ENCODE measurements around the gene USP3. TPM values are rescaled to one million over a fixed set of nuclear protein-coding genes. Genes with fewer than 3 reads are reported as not detected.

USP3 gene
- total and polyA plus RNA-seq, 2 of the 13 experiments (the other 11 are each of a cell fraction or from before 2014, with no cell fraction given), result 14.3 to 61.2 TPM

DNA sequence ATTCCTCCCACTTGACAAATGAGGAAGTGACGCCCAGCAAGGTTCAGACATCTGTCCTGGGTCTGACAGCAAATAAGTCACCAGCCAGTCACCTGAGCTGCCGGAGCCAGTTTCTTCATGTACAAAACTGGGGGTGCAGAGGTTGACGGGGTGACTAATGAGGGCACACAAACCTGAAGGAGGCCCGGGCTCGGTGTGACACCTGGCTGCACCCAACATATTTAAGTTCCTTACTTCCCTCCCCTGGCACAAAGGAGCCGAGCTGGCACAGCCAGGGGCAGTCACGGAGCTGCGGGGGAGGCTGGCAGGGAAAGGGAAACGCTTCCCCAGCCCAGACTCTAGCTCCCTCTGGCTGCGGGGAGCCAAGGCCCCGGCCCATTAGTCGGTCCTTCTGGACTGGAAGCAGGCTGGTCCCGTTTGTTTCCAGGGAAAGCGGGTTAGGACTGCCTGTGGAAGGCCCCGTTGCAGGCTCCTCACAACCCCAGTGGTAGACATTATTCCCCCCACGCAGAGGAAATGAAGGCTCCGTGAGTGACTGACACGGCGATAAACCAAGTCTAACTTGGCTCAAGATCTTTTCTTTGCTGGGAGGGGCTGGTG lies 95.1 kb downstream of the USP3 start (continued):
- TF ChIP-seq, protein P1, sequence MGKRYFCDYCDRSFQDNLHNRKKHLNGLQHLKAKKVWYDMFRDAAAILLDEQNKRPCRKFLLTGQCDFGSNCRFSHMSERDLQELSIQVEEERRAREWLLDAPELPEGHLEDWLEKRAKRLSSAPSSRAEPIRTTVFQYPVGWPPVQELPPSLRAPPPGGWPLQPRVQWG (CRISPR knock-in tag; IDR thresholded peaks at IDR 0.05; ENCODE audit: borderline replicate concordance, low read depth), result no peak
- TF ChIP-seq ZNF138 (CRISPR knock-in tag; IDR thresholded peaks at IDR 0.05; ENCODE audit: low read depth), result no peak
- TF ChIP-seq RARG (CRISPR knock-in tag; IDR thresholded peaks at IDR 0.05; ENCODE audit: low read depth), result 0 out of 2 replicates have a peak, but pooled peaks have one; percentile 42
- TF ChIP-seq ZNF709 (CRISPR knock-in tag; IDR thresholded peaks at IDR 0.05), result no peak
- no peak for TF ChIP-seq KDM1A (CRISPR knock-in tag; IDR thresholded peaks at IDR 0.05)
- TF ChIP-seq RFX5 (IDR thresholded peaks at IDR 0.05; ENCODE audit: low read depth, low read length), result no peak
- TF ChIP-seq FOXO1 (CRISPR knock-in tag; IDR thresholded peaks at IDR 0.05), result no peak
- no peak for TF ChIP-seq SIX1 (CRISPR knock-in tag; IDR thresholded peaks at IDR 0.05; ENCODE audit: borderline replicate concordance)
- 0 out of 2 replicates have a peak, but pooled peaks have one; percentile 28 for TF ChIP-seq HDAC2 (CRISPR knock-in tag; IDR thresholded peaks at IDR 0.05)
- TF ChIP-seq SP4 (CRISPR knock-in tag; IDR thresholded peaks at IDR 0.05), result no peak
- TF ChIP-seq, protein P2, sequence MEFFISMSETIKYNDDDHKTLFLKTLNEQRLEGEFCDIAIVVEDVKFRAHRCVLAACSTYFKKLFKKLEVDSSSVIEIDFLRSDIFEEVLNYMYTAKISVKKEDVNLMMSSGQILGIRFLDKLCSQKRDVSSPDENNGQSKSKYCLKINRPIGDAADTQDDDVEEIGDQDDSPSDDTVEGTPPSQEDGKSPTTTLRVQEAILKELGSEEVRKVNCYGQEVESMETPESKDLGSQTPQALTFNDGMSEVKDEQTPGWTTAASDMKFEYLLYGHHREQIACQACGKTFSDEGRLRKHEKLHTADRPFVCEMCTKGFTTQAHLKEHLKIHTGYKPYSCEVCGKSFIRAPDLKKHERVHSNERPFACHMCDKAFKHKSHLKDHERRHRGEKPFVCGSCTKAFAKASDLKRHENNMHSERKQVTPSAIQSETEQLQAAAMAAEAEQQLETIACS (CRISPR knock-in tag; IDR thresholded peaks at IDR 0.05), result no peak
- no peak for TF ChIP-seq ZNF484 (CRISPR knock-in tag; IDR thresholded peaks at IDR 0.05; ENCODE audit: borderline replicate concordance, low read depth)
- TF ChIP-seq, protein P3, sequence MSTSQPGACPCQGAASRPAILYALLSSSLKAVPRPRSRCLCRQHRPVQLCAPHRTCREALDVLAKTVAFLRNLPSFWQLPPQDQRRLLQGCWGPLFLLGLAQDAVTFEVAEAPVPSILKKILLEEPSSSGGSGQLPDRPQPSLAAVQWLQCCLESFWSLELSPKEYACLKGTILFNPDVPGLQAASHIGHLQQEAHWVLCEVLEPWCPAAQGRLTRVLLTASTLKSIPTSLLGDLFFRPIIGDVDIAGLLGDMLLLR (CRISPR knock-in tag; IDR thresholded peaks at IDR 0.05), result no peak
- no peak for TF ChIP-seq CBFB (CRISPR knock-in tag; IDR thresholded peaks at IDR 0.05)
- no peak for TF ChIP-seq MYNN (CRISPR knock-in tag; IDR thresholded peaks at IDR 0.05; ENCODE audit: low read depth)
- TF ChIP-seq ZNF768 (CRISPR knock-in tag; IDR thresholded peaks at IDR 0.05), result no peak; the same call in 1 of the 2 replicates
- TF ChIP-seq, protein P4, sequence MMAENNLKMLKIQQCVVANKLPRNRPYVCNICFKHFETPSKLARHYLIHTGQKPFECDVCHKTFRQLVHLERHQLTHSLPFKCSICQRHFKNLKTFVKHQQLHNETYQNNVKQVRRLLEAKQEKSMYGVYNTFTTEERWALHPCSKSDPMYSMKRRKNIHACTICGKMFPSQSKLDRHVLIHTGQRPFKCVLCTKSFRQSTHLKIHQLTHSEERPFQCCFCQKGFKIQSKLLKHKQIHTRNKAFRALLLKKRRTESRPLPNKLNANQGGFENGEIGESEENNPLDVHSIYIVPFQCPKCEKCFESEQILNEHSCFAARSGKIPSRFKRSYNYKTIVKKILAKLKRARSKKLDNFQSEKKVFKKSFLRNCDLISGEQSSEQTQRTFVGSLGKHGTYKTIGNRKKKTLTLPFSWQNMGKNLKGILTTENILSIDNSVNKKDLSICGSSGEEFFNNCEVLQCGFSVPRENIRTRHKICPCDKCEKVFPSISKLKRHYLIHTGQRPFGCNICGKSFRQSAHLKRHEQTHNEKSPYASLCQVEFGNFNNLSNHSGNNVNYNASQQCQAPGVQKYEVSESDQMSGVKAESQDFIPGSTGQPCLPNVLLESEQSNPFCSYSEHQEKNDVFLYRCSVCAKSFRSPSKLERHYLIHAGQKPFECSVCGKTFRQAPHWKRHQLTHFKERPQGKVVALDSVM (CRISPR knock-in tag; IDR thresholded peaks at IDR 0.05), result no peak
- TF ChIP-seq, protein P5, sequence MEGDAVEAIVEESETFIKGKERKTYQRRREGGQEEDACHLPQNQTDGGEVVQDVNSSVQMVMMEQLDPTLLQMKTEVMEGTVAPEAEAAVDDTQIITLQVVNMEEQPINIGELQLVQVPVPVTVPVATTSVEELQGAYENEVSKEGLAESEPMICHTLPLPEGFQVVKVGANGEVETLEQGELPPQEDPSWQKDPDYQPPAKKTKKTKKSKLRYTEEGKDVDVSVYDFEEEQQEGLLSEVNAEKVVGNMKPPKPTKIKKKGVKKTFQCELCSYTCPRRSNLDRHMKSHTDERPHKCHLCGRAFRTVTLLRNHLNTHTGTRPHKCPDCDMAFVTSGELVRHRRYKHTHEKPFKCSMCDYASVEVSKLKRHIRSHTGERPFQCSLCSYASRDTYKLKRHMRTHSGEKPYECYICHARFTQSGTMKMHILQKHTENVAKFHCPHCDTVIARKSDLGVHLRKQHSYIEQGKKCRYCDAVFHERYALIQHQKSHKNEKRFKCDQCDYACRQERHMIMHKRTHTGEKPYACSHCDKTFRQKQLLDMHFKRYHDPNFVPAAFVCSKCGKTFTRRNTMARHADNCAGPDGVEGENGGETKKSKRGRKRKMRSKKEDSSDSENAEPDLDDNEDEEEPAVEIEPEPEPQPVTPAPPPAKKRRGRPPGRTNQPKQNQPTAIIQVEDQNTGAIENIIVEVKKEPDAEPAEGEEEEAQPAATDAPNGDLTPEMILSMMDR (CRISPR knock-in tag; IDR thresholded peaks at IDR 0.05), result peak; percentile 83
- TF ChIP-seq NPAS2 (CRISPR knock-in tag; IDR thresholded peaks at IDR 0.05; ENCODE audit: borderline replicate concordance), result no peak
- no peak for TF ChIP-seq ZNF296 (CRISPR knock-in tag; conservative IDR thresholded peaks at IDR 0.05)
- no peak; the same call in 1 of the 2 replicates for TF ChIP-seq ZNF747 (CRISPR knock-in tag; IDR thresholded peaks at IDR 0.05; ENCODE audit: borderline replicate concordance)
- TF ChIP-seq EZH2 (conservative IDR thresholded peaks at IDR 0.05; ENCODE audit: low read depth, low read length), result no peak
- TF ChIP-seq, protein P6, sequence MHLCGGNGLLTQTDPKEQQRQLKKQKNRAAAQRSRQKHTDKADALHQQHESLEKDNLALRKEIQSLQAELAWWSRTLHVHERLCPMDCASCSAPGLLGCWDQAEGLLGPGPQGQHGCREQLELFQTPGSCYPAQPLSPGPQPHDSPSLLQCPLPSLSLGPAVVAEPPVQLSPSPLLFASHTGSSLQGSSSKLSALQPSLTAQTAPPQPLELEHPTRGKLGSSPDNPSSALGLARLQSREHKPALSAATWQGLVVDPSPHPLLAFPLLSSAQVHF (CRISPR knock-in tag; IDR thresholded peaks at IDR 0.05), result no peak
- TF ChIP-seq GPN1 (CRISPR knock-in tag; IDR thresholded peaks at IDR 0.05; ENCODE audit: borderline replicate concordance), result no peak
- TF ChIP-seq ARID2 (CRISPR knock-in tag; IDR thresholded peaks at IDR 0.05; ENCODE audit: borderline replicate concordance), result peak; percentile 20; the same call in 1 of the 2 replicates

Measured in HepG2 (cell line).